Liver (tissue), 9 donors: Measurements from ENCODE around the gene RECQL5. TPM values are rescaled to one million over a fixed set of nuclear protein-coding genes. Genes with fewer than 3 reads are reported as not detected.

ENCODE experiments used
- DNase-seq: peaks from one replicate; pipeline ENCODE4 v3.0.0-alpha.2; 2017; ENCODE audit warnings: low spot score
- H3K27ac ChIP-seq, 2 donors: one replicate each; pipeline ENCODE4 v1.7.0; 2013; ENCODE audit warnings: inconsistent platforms in 2 of 2, low read length in 2 of 2, control low read depth in 1 of 2, low read depth in 1 of 2, mild to moderate bottlenecking in 1 of 2
- H3K27me3 ChIP-seq, 4 donors: one replicate each; pipeline versions ENCODE4 v1.6.1 to v1.7.0; 2013; ENCODE audit warnings: low read length in 3 of 4, inconsistent platforms in 1 of 4, mild to moderate bottlenecking in 1 of 4, moderate library complexity in 1 of 4; ENCODE audit not compliant: control insufficient read depth in 4 of 4, insufficient read depth in 4 of 4
- H3K36me3 ChIP-seq, 4 donors: one replicate each; pipeline versions ENCODE4 v1.6.1 to v1.7.0; 2013; ENCODE audit warnings: low read length in 3 of 4, mild to moderate bottlenecking in 3 of 4, low read depth in 1 of 4, moderate library complexity in 1 of 4; ENCODE audit not compliant: control insufficient read depth in 4 of 4, insufficient read depth in 3 of 4
- H3K4me1 ChIP-seq, 4 donors: one replicate each; pipeline versions ENCODE4 v1.6.1 to v1.7.0; 2013; ENCODE audit warnings: low read length in 3 of 4, mild to moderate bottlenecking in 3 of 4, moderate library complexity in 1 of 4; ENCODE audit not compliant: control insufficient read depth in 4 of 4, insufficient read depth in 4 of 4
- H3K4me3 ChIP-seq, 3 donors: one replicate each; pipeline versions ENCODE4 v1.6.1 to v1.7.0; 2013; ENCODE audit warnings: low read length in 3 of 3, control low read depth in 1 of 3, low read depth in 1 of 3, mild to moderate bottlenecking in 1 of 3
- H3K9ac ChIP-seq, 2 donors: one replicate each; pipeline ENCODE4 v1.7.0; 2013; ENCODE audit warnings: low read length in 2 of 2, mild to moderate bottlenecking in 2 of 2, moderate library complexity in 2 of 2, control low read depth in 1 of 2, low read depth in 1 of 2
- H3K9me3 ChIP-seq, 4 donors: one replicate each; pipeline versions ENCODE4 v1.6.1 to v1.7.0; 2013; ENCODE audit warnings: low read length in 3 of 4; ENCODE audit not compliant: control insufficient read depth in 4 of 4
- ATF3 ChIP-seq: IDR thresholded peaks from 2 replicates; pipeline ENCODE4 v1.6.1; 2016; ENCODE audit warnings: antibody characterized with exemption
- EGR1 ChIP-seq, 2 donors: IDR thresholded peaks; 2 replicates each; pipeline ENCODE4 v1.6.1; 2016 to 2018; ENCODE audit warnings: antibody characterized with exemption in 2 of 2, low read depth in 2 of 2
- FOXA1 ChIP-seq: IDR thresholded peaks from 2 replicates; pipeline ENCODE4 v1.6.1; 2016; ENCODE audit warnings: antibody characterized with exemption
- FOXA2 ChIP-seq: IDR thresholded peaks from 2 replicates; pipeline ENCODE4 v1.6.1; 2016; ENCODE audit warnings: antibody characterized with exemption
- GABPA ChIP-seq, 2 donors: IDR thresholded peaks in 1 of 2; conservative IDR thresholded peaks in 1 of 2; 2 replicates each; pipeline ENCODE4 v1.6.1; 2016; ENCODE audit warnings: antibody characterized with exemption in 2 of 2, mild to moderate bottlenecking in 1 of 2, moderate library complexity in 1 of 2
- HNF4A ChIP-seq, 2 donors: conservative IDR thresholded peaks; 2 replicates each; pipeline ENCODE4 v1.6.1; 2016; ENCODE audit warnings: antibody characterized with exemption in 2 of 2, mild to moderate bottlenecking in 2 of 2
- HNF4G ChIP-seq: IDR thresholded peaks from 2 replicates; pipeline ENCODE4 v1.6.1; 2016; ENCODE audit warnings: antibody characterized with exemption
- JUND ChIP-seq, 2 donors: IDR thresholded peaks; 2 replicates each; pipeline ENCODE4 v1.6.1; 2016; ENCODE audit warnings: antibody characterized with exemption in 2 of 2
- MAX ChIP-seq: IDR thresholded peaks from 2 replicates; pipeline ENCODE4 v1.6.1; 2016; ENCODE audit warnings: antibody characterized with exemption
- NR2F2 ChIP-seq: IDR thresholded peaks from 2 replicates; pipeline ENCODE4 v1.6.1; 2016; ENCODE audit warnings: antibody characterized with exemption
- RAD21 ChIP-seq, 2 donors: IDR thresholded peaks; 2 replicates each; pipeline ENCODE4 v1.6.1; 2016; ENCODE audit warnings: antibody characterized with exemption in 2 of 2, mild to moderate bottlenecking in 2 of 2
- REST ChIP-seq: IDR thresholded peaks from 2 replicates; pipeline ENCODE4 v1.6.1; 2016; ENCODE audit warnings: antibody characterized with exemption, mild to moderate bottlenecking
- ZBTB33 ChIP-seq: IDR thresholded peaks from 2 replicates; pipeline ENCODE4 v1.6.1; 2016; ENCODE audit warnings: antibody characterized with exemption
- WGBS: extraction: QIAGEN DNeasy Blood & Tissue Kit; methylation state at CpG from one replicate; pipeline ENCODE4 v1.1.7; 2013; 5-methylcytosine and 5-hydroxymethylcytosine counted together
- polyA plus RNA-seq, 2 donors: library from polyadenylated mRNA; stranded (reverse) in 1 of 2; unstranded in 1 of 2; fragments of 200-250 nt in 1 of 2; fragments of >200 nt in 1 of 2; fragmentation: Nextera tagmentation in 1 of 2; extraction: Ambion mirVana in 1 of 2; gene quantifications; one replicate each; pipeline versions ENCODE4 v1.2.1 to v1.2.3, GENCODE V29; 2013 to 2015
- total RNA-seq, 2 donors: library from RNA; depleted of rRNA; stranded (reverse); fragments of >200 nt; gene quantifications; one replicate each; pipeline ENCODE4 v1.2.3, GENCODE V29; 2014
- donor health status: healthy.
- donor health status: healthy.
- donor health status: healthy.
- donor health status: healthy.
- donor health status: healthy.

RECQL5 gene
- total and polyA plus RNA-seq, 4 donors: 8.3 to 15.1 (median 11.5) TPM

GRCh38 chr17:75664099-75664549, 2.8 kb downstream of the RECQL5 start:
- DNase-seq: no peak
- TF ChIP-seq ATF3: no peak
- TF ChIP-seq FOXA2: no peak
- no peak for TF ChIP-seq RAD21 (IDR thresholded peaks at IDR 0.05)
- no peak for TF ChIP-seq JUND (IDR thresholded peaks at IDR 0.05)
- TF ChIP-seq GABPA (IDR thresholded peaks at IDR 0.05 in 1 of 2, conservative IDR thresholded peaks at IDR 0.05 in 1 of 2): no peak
- TF ChIP-seq ZBTB33: no peak
- TF ChIP-seq HNF4G: no peak
- TF ChIP-seq MAX: no peak
- TF ChIP-seq HNF4A (conservative IDR thresholded peaks at IDR 0.05): no peak
- no peak for TF ChIP-seq NR2F2
- no peak for TF ChIP-seq REST
- Histone ChIP-seq H3K4me3 (no peak overlapping the region), H3K36me3 (peaks cover 9 to 33% (median 29%) of the 10 kb centered on the region in 4 donors), H3K9me3 (no peaks in the 10 kb centered on the region), H3K27me3 (no peaks in the 10 kb centered on the region), H3K9ac (no peak overlapping the region), H3K4me1 (peaks cover 5 to 27% (median 24%) of the 10 kb centered on the region in 4 donors), H3K27ac (no peak overlapping the region)
- WGBS: 92% methylated on average over 3 of the region's 3 CpGs

GRCh38 chr17:75662511-75662910, 4.4 kb downstream of the RECQL5 start:
- no peaks in the 10 kb centered on the region for H3K27me3 ChIP-seq
- peaks cover 5 to 16% (median 12%) of the 10 kb centered on the region in 4 donors for H3K4me1 ChIP-seq
- H3K36me3 ChIP-seq: peaks cover 8 to 37% (median 28%) of the 10 kb centered on the region in 4 donors
- no peak overlapping the region for H3K4me3 ChIP-seq
- 98% methylated on average over 9 of the region's 9 CpGs for WGBS
- no peaks in the 10 kb centered on the region for H3K9me3 ChIP-seq
- TF ChIP-seq JUND (IDR thresholded peaks at IDR 0.05): no peak
- TF ChIP-seq EGR1 (IDR thresholded peaks at IDR 0.05; ENCODE audit: low read depth in 2 of 2): no peak
- no peak for TF ChIP-seq FOXA2
- TF ChIP-seq GABPA (IDR thresholded peaks at IDR 0.05 in 1 of 2, conservative IDR thresholded peaks at IDR 0.05 in 1 of 2): no peak
- no peak overlapping the region for H3K27ac ChIP-seq
- DNase-seq: no peak
- H3K9ac ChIP-seq: no peak overlapping the region

GRCh38 chr17:75661531-75661930, 5.4 kb downstream of the RECQL5 start:
- Histone ChIP-seq H3K4me1 (peaks cover 5 to 11% (median 10%) of the 10 kb centered on the region in 4 donors), H3K9me3 (no peaks in the 10 kb centered on the region), H3K9ac (no peak overlapping the region), H3K4me3 (no peak overlapping the region), H3K36me3 (peaks cover 8 to 43% (median 28%) of the 10 kb centered on the region in 4 donors), H3K27ac (no peak overlapping the region), H3K27me3 (no peaks in the 10 kb centered on the region)
- WGBS: 96% methylated on average over 4 of the region's 4 CpGs
- no peak for DNase-seq
- TF ChIP-seq HNF4A (conservative IDR thresholded peaks at IDR 0.05) (no peak), MAX (no peak), FOXA1 (no peak), NR2F2 (no peak), ATF3 (no peak)
